ENCODE data around the gene PKN2. TPM values are rescaled to one million over a fixed set of nuclear protein-coding genes. Genes with fewer than 3 reads are reported as not detected.

The PKN2 gene
- total and polyA plus RNA-seq, 2 donors (not counting 1 experiment from before 2014, with no cell fraction given), result 11.9 to 51.6 TPM

GRCh38 chr1:88730995-88731394 lies 46.9 kb downstream of the PKN2 start:
- Histone ChIP-seq H4K20me1 (ENCODE audit: control insufficient read depth, insufficient read depth, low read length, poor library complexity, severe bottlenecking) (peaks cover 23% of the 10 kb centered on the region), H3K9ac (ENCODE audit: low read length) (no peak overlapping the region), H3K4me2 (replicated peaks; ENCODE audit: low read depth, low read length, poor library complexity, severe bottlenecking) (no peak overlapping the region), H3K4me1 (ENCODE audit: control insufficient read depth in 2 of 2, insufficient read depth in 2 of 2, low read length in 2 of 2) (peaks cover 0 to 6% of the 10 kb centered on the region in 2 donors), H3K4me3 (ENCODE audit: control extremely low read depth in 1 of 5, extremely low read depth in 1 of 5, insufficient read depth in 1 of 5, low read depth in 2 of 5, low read length in 4 of 5) (no peak overlapping the region), H3K79me2 (ENCODE audit: control insufficient read depth, insufficient read depth, low read length) (peaks cover 72% of the 10 kb centered on the region), H3K36me3 (replicated peaks in 1 of 2; ENCODE audit: control extremely low read depth in 1 of 2, control insufficient read depth in 1 of 2, extremely low read depth in 1 of 2, insufficient read depth in 2 of 2, low read length in 1 of 2) (peaks cover 5 to 7% of the 10 kb centered on the region in 2 experiments), H2AFZ (ENCODE audit: insufficient read depth, low read depth, low read length, poor library complexity, severe bottlenecking) (no peak overlapping the region), H3K27ac (ENCODE audit: low read length in 2 of 2) (no peak overlapping the region), H3K27me3 (replicated peaks in 1 of 4; ENCODE audit: control extremely low read depth in 1 of 4, control insufficient read depth in 3 of 4, insufficient read depth in 4 of 4, low read length in 3 of 4) (no peaks in the 10 kb centered on the region), H3K9me3 (ENCODE audit: control extremely low read depth in 1 of 3, control insufficient read depth in 2 of 3, insufficient read depth in 1 of 3, low read length in 2 of 3) (peaks cover 2 to 11% (median 6%) of the 10 kb centered on the region in 3 donors)
- DNase-seq (no peak), ATAC-seq (ENCODE audit: low read depth) (no peak)
- intact Hi-C loops (cut with micrococcal nuclease), result no loop called here
- no peaks in the 10 kb centered on the region for H3K27me3 Mint-ChIP-seq
- CTCF ChIA-PET, result no interaction called here
- 100% methylated on average over 2 of the region's 2 CpGs for WGBS (ENCODE audit: insufficient coverage)
- POLR2A ChIA-PET, result no interaction called here
- TF ChIP-seq EZH2 (IDR thresholded peaks at IDR 0.05; ENCODE audit: borderline replicate concordance, insufficient read depth, low read depth, low read length, poor library complexity, severe bottlenecking) (no peak), CTCF (IDR thresholded peaks at IDR 0.05) (no peak)
- peaks cover 26% of the 10 kb centered on the region for H3K4me1 Mint-ChIP-seq
- no peak overlapping the region for H3K4me3 Mint-ChIP-seq
- H3K9me3 Mint-ChIP-seq (ENCODE audit: insufficient read depth), result peaks cover 10% of the 10 kb centered on the region
- H3K27ac Mint-ChIP-seq, result no peak overlapping the region

- no peak overlapping the region for H3K9ac ChIP-seq (ENCODE audit: low read length)
- ATAC-seq (ENCODE audit: low read depth) (no peak), DNase-seq (no peak)
- H3K4me2 ChIP-seq (replicated peaks; ENCODE audit: low read depth, low read length, poor library complexity, severe bottlenecking), result no peak overlapping the region
- peaks cover 5 to 7% of the 10 kb centered on the region in 2 experiments for H3K36me3 ChIP-seq (replicated peaks in 1 of 2; ENCODE audit: control extremely low read depth in 1 of 2, control insufficient read depth in 1 of 2, extremely low read depth in 1 of 2, insufficient read depth in 2 of 2, low read length in 1 of 2)
- H3K4me3 ChIP-seq (ENCODE audit: control extremely low read depth in 1 of 5, extremely low read depth in 1 of 5, insufficient read depth in 1 of 5, low read depth in 2 of 5, low read length in 4 of 5), result no peak overlapping the region
- no peak overlapping the region for H3K27ac ChIP-seq (ENCODE audit: low read length in 2 of 2)
- POLR2A ChIA-PET, result no interaction called here
- peaks cover 0 to 3% of the 10 kb centered on the region in 2 donors for H3K4me1 ChIP-seq (ENCODE audit: control insufficient read depth in 2 of 2, insufficient read depth in 2 of 2, low read length in 2 of 2)
- intact Hi-C loops (cut with micrococcal nuclease), result no loop called here
- peaks cover 2 to 17% (median 12%) of the 10 kb centered on the region in 3 donors for H3K9me3 ChIP-seq (ENCODE audit: control extremely low read depth in 1 of 3, control insufficient read depth in 2 of 3, insufficient read depth in 1 of 3, low read length in 2 of 3)
- peaks cover 20% of the 10 kb centered on the region for H3K4me1 Mint-ChIP-seq
- H2AFZ ChIP-seq (ENCODE audit: insufficient read depth, low read depth, low read length, poor library complexity, severe bottlenecking), result no peak overlapping the region
- TF ChIP-seq CTCF (IDR thresholded peaks at IDR 0.05) (no peak), EZH2 (IDR thresholded peaks at IDR 0.05; ENCODE audit: borderline replicate concordance, insufficient read depth, low read depth, low read length, poor library complexity, severe bottlenecking) (no peak)
- no CpG with 5 or more reads among the region's 2 CpGs for WGBS (ENCODE audit: insufficient coverage)
- CTCF ChIA-PET, result no interaction called here
- H3K79me2 ChIP-seq (ENCODE audit: control insufficient read depth, insufficient read depth, low read length), result peaks cover 74% of the 10 kb centered on the region
- H3K4me3 Mint-ChIP-seq, result no peak overlapping the region
- H3K27me3 Mint-ChIP-seq, result no peaks in the 10 kb centered on the region
- no peak overlapping the region for H3K27ac Mint-ChIP-seq
- no peaks in the 10 kb centered on the region for H3K27me3 ChIP-seq (replicated peaks in 1 of 4; ENCODE audit: control extremely low read depth in 1 of 4, control insufficient read depth in 3 of 4, insufficient read depth in 4 of 4, low read length in 3 of 4)
- peaks cover 11% of the 10 kb centered on the region for H3K9me3 Mint-ChIP-seq (ENCODE audit: insufficient read depth)
- peaks cover 25% of the 10 kb centered on the region for H4K20me1 ChIP-seq (ENCODE audit: control insufficient read depth, insufficient read depth, low read length, poor library complexity, severe bottlenecking)
These were observed 47.6 kb downstream of the PKN2 start for GRCh38 chr1:88731475-88732269.
